ENCODE results near the gene GNA15. TPM values are rescaled to one million over a fixed set of nuclear protein-coding genes. Genes with fewer than 3 reads are reported as not detected.
"Not testable (repeated sequence)": the region's sequence is repeated elsewhere in the genome, so short reads cannot be mapped to it uniquely, and the experiment has no call there.

Gene GNA15, protein sequence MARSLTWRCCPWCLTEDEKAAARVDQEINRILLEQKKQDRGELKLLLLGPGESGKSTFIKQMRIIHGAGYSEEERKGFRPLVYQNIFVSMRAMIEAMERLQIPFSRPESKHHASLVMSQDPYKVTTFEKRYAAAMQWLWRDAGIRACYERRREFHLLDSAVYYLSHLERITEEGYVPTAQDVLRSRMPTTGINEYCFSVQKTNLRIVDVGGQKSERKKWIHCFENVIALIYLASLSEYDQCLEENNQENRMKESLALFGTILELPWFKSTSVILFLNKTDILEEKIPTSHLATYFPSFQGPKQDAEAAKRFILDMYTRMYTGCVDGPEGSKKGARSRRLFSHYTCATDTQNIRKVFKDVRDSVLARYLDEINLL
- 0.06 and 0.40 TPM in 2 replicates for total RNA-seq (2014; rRNA removed)
- 0.02 TPM for polyA plus RNA-seq (2012)

- DNase-seq (ENCODE audit: low read depth): no peak
Measured at GRCh38 chr19:3135961-3136683, at the start of gene GNA15. Gene GNA15 (plus strand): TSS chr19:3136033. CDS start chr19:3136451, 418 bp downstream.

GRCh38 chr19:3087769-3088168 lies 48.1 kb upstream of the GNA15 start:
- DNase-seq (ENCODE audit: low read depth): no peak

DNA sequence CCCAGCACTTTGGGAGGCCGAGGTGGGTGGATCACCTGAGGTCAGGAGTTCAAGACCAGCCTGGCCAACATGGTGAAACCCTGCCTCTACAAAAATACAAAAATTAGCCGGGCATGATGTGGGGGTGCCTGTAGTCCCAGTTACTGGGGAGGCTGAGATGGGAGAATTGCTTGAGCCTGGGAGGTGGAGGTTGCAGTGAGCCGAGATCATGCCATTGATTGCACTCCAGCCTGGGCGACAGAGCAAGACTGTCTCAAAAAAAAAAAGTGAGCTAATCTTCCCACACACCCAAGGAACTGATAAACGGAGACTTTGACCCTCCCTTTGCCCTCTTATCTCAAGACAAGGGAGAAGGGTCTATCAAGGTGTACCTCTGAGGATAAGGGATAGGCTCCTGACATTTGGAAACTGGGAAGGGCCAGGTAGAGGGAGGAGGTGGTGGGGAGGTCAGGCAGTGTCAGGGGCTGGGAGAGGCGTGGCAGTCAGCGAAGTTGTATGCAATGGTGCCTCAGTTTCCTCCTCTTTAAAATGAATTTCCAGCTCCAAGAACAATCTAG lies 46.5 kb upstream of the GNA15 start:
- DNase-seq (ENCODE audit: low read depth): not testable (repeated sequence)

DNA sequence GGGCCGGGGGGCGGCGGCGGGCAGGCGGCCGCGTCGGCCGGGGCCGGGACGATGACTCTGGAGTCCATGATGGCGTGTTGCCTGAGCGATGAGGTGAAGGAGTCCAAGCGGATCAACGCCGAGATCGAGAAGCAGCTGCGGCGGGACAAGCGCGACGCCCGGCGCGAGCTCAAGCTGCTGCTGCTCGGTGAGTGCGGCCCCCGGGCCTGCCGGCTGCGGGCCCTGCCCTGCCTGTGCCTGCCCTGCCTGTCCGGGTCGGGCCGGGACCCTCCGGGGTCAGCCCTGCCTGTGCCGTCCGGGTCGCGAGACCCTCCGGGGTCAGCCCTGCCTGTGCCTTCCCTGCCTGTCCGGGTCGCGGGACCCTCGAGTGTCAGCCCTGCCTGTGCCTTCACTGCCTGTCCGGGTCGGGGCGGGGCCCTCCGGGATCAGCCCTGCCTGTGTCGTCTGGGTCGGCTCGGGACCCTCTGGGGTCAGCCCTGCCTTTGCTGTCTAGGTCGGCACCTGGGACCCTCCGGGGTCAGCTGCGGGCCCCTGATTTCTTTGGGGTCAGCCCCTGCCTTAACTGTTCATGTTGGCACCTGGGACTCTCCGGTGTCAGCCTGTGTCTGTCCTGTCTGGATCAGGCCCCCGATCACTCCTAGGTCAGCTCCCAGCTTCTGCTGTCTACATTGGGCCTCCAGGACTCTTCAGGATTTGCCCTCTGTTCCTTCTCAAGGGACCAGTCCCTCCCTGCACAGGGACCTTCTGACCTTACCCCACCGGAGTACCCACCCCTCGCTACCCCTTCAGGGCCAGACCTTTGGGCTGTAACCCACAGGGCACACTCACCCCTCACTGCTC lies 41.0 kb upstream of the GNA15 start:
- DNase-seq (ENCODE audit: low read depth): peak; percentile 24

DNA sequence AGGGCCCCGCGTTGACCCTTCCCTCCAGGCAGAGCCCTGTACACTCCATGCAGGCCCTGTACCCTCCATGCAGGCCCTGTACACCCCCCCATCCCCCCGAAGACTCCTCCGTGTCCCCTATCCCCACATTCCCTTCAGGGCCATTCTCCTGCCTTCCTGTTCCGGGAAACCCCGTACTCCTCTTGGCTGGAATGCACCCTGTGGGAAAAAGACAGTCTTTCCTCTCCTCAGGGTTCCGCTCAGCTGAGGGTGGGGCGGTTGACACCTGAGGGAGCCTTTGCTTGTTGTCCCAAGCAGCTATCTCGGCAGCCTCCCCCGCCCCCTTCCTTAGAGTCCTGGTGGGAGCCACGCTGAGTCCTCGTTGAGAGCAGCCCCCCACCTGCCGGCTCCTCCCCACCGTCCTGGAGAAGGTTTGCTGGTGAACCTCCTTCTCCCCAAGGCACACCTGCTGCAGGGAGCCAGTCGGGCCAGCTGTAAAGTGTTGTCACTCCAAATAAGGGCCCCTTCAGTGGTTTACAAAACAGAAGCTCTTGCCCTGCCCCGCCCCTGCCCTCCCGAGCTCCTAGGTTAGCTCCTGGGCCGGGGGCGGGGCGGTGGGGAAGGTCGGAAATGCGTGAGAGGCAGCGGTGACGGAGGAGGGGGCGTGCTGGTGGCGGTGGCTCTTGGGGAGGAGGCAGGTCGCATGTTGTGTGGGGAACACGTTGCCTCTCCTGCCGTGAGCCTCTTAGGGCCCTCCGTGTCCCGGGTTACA lies 40.2 kb upstream of the GNA15 start:
- DNase-seq (ENCODE audit: low read depth): no peak

DNA sequence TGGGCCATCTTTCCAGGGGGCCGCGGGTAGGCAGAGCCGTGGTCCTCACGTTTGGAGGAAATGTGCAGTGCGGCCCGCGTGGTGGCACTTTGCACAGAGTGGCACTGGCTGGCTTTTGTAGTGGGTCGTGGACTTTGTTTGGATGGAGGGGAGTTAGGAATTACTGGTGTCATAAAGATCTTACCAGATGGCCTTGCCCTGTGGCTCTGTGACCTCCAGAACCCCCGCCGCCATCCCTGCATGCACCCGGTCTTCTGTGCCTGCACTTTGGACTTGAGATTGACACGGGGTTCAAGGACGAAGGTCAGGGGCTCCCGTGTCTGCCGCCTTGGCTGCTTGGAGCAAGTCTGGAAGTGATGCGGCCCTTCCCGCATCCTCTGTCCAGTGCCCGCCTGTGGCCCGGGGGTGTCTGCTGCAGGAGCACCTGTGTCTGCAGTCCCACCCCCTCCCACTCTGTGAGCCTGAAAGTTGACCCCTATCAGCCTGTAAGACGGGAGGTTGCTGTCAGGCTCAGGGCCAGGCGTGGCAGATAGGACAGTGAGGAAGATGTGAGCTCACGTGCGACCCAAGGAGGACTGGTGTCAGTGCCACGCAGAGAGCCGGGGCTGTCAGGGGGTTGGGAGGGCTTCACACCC lies 39.4 kb upstream of the GNA15 start:
- DNase-seq (ENCODE audit: low read depth): no peak

DNA sequence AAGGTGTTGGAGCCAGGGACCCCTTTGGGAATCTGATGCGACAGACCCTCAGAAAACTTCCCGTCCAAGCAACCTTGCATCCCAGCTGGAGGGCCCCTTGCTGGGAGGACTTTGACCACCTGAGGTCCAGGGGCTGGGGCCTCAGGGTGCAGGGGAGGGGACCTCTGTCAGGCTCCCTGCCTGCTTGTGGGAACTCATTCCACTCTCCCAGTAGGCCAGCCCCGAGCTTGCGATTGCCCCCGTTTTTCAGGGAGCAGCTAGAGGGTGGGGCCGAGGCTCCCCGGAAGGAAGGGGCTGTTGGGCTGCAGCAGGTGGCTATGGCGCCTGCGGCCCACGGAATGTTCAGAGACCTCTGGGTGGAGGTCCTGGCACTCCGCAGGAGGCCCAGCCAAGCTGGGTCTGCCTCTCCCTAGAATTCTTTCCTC lies 38.9 kb upstream of the GNA15 start:
- no peak for DNase-seq (ENCODE audit: low read depth)

DNA sequence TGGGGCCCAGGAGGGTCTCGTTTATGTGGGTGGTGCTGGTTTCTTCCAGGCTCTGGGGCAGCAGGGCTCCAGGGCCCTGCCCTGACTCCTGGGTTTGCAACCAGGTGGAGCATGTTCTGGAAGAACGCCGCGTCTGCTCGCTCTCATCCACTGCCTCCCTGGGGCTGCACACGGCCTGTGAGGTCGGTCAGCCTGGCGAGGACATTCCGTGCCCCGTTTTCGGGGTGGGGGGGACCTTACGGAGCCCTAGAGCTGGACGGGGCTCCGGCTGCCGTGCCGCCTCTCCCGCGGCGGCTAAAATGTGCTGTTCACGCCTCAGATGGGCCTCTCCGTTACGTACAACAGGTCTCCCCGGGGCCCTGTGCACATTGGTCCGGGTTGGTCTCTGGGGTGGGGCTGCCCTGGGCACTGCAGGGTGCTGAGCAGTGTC lies 38.4 kb upstream of the GNA15 start:
- DNase-seq (ENCODE audit: low read depth): no peak

DNA sequence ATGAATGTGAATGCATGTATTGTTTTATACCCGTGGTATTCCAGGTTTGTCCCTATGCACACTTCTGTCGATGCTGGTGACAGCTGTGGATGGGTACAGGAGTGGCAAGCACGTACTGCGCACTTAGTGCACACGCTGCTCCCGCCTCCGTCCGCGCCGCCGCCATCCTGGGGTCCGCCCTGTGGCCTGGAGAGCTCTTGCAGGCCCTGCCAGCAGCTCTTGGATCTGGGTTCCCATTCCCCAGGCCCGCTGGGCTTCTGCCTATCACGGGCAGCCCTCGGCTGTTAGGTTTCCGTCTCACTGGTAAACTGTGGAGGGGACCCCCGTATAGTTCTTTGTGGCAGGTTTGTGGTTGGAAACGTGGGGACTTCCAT lies 37.7 kb upstream of the GNA15 start:
- DNase-seq (ENCODE audit: low read depth): peak; percentile 17

- peak; percentile 22 for DNase-seq (ENCODE audit: low read depth)
Measured at GRCh38 chr19:3098515-3099346, 37.1 kb upstream of the GNA15 start.

- DNase-seq (ENCODE audit: low read depth): no peak
Measured at GRCh38 chr19:3099347-3100145, 36.3 kb upstream of the GNA15 start.

DNA sequence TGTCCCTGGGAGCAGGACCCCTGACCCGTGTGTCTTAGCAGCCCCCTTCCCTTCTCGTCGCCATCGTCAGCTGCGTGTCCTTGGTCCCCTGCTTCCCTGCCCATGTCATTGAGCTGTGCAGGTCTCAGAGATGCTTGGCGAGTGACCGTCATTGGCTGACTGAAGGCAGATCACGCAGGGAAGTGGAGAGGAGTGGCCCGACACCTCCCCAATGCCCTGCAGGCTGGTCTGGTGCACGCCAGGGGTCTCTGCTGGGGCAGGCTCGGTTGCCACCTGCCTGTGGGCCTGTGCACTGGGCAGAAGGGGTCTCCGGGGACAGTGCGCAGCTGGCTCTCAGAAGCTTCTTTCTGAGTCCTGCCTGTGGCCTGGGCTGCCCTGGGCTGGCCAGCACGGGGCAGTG lies 35.5 kb upstream of the GNA15 start:
- DNase-seq (ENCODE audit: low read depth): no peak

DNA sequence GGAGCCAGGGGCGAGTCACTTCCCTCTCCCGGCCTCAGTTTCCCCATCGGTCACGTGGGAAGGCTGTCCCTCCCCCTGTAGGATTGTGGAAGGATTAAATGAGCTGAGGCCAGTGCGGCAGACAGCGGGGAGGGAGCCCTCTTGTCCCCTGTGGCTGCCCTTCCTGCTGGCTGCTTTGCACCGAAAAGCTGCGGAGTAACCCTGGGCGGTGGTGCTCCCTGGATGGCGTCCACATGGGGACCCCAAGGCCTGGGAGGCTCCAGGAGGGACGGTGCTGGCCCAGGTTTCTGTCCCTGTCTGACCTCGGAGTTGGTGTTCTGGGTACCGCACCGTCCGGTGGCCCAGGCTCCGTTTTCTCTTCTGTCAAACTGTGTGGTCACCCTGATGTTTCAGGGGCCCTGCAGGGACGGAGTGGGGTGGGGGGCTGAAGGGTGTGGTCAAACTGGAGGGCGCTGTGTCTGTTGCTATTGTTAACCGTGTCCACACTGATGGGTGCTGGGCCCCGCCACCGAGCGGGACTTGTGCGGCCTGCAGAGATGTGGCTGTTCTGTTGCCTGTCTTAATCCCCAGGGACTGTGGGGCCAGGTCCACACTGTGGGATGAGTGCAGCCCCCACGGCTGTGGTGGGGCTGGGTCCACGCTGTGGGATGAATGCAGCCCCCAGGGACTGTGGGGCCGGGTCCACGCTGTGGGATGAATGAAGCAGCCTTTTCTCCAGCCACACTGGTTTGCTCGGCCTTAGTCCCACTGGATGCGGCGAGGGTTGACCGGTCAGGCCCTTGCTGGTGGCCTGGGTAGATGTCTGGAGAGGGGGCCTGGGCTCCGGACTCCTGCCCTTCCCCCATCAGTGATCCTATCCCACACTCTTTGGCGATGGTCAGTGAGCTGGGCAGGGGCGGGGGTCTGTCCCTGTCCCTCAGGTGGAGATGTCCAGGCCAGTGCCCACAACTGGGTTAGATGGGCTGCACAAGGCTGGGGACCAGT lies 34.8 kb upstream of the GNA15 start:
- DNase-seq (ENCODE audit: low read depth): no peak

DNA sequence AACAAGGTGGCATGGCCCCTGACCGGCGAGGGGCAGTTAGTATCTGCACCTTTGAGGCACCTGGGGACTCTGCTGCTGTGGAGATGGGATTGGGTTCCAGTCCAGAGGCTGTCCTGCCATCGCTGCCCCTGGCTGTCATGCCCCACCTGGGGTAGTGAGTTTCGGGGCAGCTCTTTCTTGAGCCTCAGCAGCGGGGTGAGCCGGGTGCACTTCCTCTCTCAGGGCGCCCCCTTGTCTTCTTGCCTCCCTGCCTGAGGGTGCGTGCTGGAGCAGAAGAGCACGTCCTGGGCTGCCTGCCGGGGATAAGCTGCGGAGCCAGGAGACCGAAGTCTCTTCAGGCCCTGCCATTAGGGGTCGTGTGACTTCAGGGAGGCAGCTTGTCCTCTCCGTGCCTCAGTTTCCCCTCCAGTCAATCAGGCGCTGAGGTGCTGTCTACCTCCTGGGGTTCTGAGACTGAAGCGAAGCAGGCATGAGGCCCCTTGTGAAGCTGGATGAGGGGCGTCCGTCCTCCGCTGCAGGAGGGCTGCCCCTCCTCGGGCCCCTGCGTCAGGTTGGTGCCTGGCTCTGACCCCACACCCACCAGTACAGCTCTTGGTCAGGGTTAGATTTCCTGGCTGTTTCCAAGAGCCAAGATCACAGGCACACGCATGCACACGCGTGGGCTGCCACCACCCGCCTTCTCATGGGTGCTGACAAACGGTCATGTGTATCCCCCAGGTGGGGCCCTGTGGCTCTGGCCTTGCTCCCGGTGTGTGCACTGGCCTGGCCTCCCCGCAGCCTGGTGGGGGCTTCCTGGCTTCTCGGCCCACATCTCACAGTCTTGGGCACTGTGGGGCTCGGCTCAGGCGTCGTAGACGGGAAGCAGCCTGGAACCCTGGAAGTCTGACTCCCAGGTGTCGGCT lies 33.3 kb upstream of the GNA15 start:
- no peak for DNase-seq (ENCODE audit: low read depth)

- no peak for DNase-seq (ENCODE audit: low read depth)
Measured at GRCh38 chr19:3104708-3104983, 31.2 kb upstream of the GNA15 start.

DNA sequence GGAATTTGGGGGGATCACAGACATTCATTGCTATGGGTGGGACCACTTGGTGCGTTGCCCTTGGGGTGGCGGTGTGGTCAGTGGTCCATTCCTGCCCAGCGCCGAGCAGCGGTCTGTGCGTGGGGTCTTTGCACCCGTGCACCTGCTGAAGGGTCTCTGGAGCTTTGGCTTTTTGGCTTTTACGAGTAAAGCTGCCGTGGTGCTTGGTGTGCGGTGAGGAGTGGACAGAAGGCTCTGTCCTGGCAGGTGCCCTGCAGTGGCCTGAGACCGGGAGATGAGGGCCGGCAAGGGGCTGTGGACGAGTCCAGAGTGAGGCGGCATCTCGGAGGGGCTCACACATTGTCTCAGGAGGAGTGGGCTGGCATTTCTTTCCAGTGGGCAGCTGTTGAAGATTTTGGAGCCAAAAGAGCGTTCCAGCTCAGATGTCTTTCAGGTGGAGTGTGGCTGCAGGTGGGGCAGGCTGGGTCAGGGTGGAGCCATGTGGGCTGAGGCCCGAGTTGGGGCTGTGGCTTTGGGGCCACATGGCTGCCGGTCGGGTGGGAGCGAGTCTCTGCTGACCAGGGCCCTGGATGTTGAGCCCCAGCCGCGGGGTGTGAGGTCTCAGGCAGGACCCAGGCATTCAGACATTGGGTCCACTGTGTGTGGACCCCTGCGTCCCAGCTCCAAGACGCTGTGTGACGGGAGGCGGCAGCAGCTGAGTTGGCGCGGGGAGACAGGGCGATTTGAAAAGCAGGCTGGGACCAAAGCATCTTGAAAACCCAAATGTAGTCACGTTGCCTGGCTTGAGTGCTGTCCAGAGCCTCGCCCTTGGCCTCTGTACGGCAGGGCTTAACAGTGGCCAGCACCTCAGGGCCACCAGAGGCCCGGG lies 30.0 kb upstream of the GNA15 start:
- DNase-seq (ENCODE audit: low read depth): no peak

All from LHCN-M2 (cell line).